H9 (cell line): ENCODE results near the gene HEATR1. TPM values are rescaled to one million over a fixed set of nuclear protein-coding genes. Genes with fewer than 3 reads are reported as not detected.
A peak's percentile ranks its signal among the peaks of the same experiment; 100 is the strongest.

Experiments
- DNase-seq: peaks from one replicate; pipeline ENCODE4 v3.0.0-alpha.2; 2017
- H2AFZ ChIP-seq: one replicate; pipeline ENCODE4 v1.6.1; 2013; ENCODE audit warnings: mild to moderate bottlenecking, low read length, control low read depth, moderate library complexity
- H2AK5ac ChIP-seq: 2 replicates; pipeline ENCODE4 v1.6.1; 2013; ENCODE audit warnings: low read length, control low read depth, mixed read lengths; ENCODE audit not compliant: insufficient read length
- H2BK120ac ChIP-seq: one replicate; pipeline ENCODE4 v1.6.1; 2013; ENCODE audit warnings: low read depth, mild to moderate bottlenecking, low read length, control low read depth, inconsistent platforms; ENCODE audit not compliant: poor library complexity, severe bottlenecking
- H2BK12ac ChIP-seq: 2 replicates; pipeline ENCODE4 v1.6.1; 2013; ENCODE audit warnings: low read length, control low read depth, mixed read lengths, low read depth; ENCODE audit not compliant: insufficient read length
- H2BK15ac ChIP-seq: 2 replicates; pipeline ENCODE4 v1.6.1; 2013; ENCODE audit warnings: low read depth, low read length, control low read depth
- H2BK20ac ChIP-seq: one replicate; pipeline ENCODE4 v1.6.1; 2013; ENCODE audit warnings: low read depth, mild to moderate bottlenecking, low read length, control low read depth, inconsistent platforms; ENCODE audit not compliant: poor library complexity, severe bottlenecking
- H2BK5ac ChIP-seq: 2 replicates; pipeline ENCODE4 v1.6.1; 2013; ENCODE audit warnings: low read length, control low read depth, mixed read lengths; ENCODE audit not compliant: insufficient read length
- H3K14ac ChIP-seq: 2 replicates; pipeline ENCODE4 v1.6.1; 2013; ENCODE audit warnings: low read length, control low read depth; ENCODE audit not compliant: insufficient read depth
- H3K18ac ChIP-seq: 2 replicates; pipeline ENCODE4 v1.6.1; 2013; ENCODE audit warnings: low read depth, mild to moderate bottlenecking, mixed read lengths, low read length, control low read depth; ENCODE audit not compliant: insufficient read length
- H3K23ac ChIP-seq: 2 replicates; pipeline ENCODE4 v1.6.1; 2013; ENCODE audit warnings: low read length, control low read depth, mixed read lengths, low read depth; ENCODE audit not compliant: insufficient read length
- H3K23me2 ChIP-seq: 2 replicates; pipeline ENCODE4 v1.6.1; 2013; ENCODE audit warnings: low read depth, mild to moderate bottlenecking, mixed read lengths, low read length, control low read depth; ENCODE audit not compliant: insufficient read length, poor library complexity, severe bottlenecking
- H3K27ac ChIP-seq: 2 replicates; pipeline ENCODE4 v1.5.1; 2013; ENCODE audit warnings: low read length, control low read depth, mixed read lengths, low read depth; ENCODE audit not compliant: insufficient read length
- H3K27me3 ChIP-seq: 2 replicates; pipeline ENCODE4 v1.6.1; 2013; ENCODE audit warnings: low read length, control low read depth, inconsistent platforms; ENCODE audit not compliant: insufficient read depth
- H3K4ac ChIP-seq: 2 replicates; pipeline ENCODE4 v1.6.1; 2013; ENCODE audit warnings: low read depth, mild to moderate bottlenecking, control low read depth, inconsistent platforms, low read length, moderate library complexity
- H3K4me1 ChIP-seq: 2 replicates; pipeline ENCODE4 v1.6.1; 2013; ENCODE audit warnings: low read length, control low read depth, inconsistent platforms; ENCODE audit not compliant: insufficient read depth
- H3K4me2 ChIP-seq: 2 replicates; pipeline ENCODE4 v1.6.1; 2013; ENCODE audit warnings: low read length, control low read depth, mixed read lengths; ENCODE audit not compliant: insufficient read length, insufficient read depth
- H3K56ac ChIP-seq: 2 replicates; pipeline ENCODE4 v1.6.1; 2013; ENCODE audit warnings: low read depth, mild to moderate bottlenecking, mixed read lengths, low read length, control low read depth; ENCODE audit not compliant: insufficient read length
- H3K79me1 ChIP-seq: 2 replicates; pipeline ENCODE4 v1.6.1; 2013; ENCODE audit warnings: low read depth, mild to moderate bottlenecking, moderate library complexity, low read length, control low read depth, inconsistent platforms; ENCODE audit not compliant: insufficient read depth, poor library complexity, severe bottlenecking
- H3K79me2 ChIP-seq: 2 replicates; pipeline ENCODE4 v1.6.1; 2013; ENCODE audit warnings: low read length, control low read depth, inconsistent platforms; ENCODE audit not compliant: insufficient read depth
- H3K9ac ChIP-seq: 2 replicates; pipeline ENCODE4 v1.6.1; 2013; ENCODE audit warnings: low read length, control low read depth, mixed read lengths; ENCODE audit not compliant: insufficient read length; ENCODE audit errors: extremely low read depth
- H3K9me3 ChIP-seq: one replicate; pipeline ENCODE4 v1.6.1; 2013; ENCODE audit warnings: low read depth, low read length, inconsistent platforms; ENCODE audit not compliant: control insufficient read depth
- H3T11ph ChIP-seq: one replicate; pipeline ENCODE4 v1.6.1; 2013; ENCODE audit warnings: mild to moderate bottlenecking, low read length, control low read depth, inconsistent platforms
- H4K20me1 ChIP-seq: one replicate; pipeline ENCODE4 v1.6.1; 2013; ENCODE audit not compliant: control insufficient read depth, insufficient read length, insufficient read depth
- H4K5ac ChIP-seq: 2 replicates; pipeline ENCODE4 v1.6.1; 2013; ENCODE audit warnings: low read depth, mild to moderate bottlenecking, mixed read lengths, low read length, control low read depth; ENCODE audit not compliant: insufficient read length
- H4K8ac ChIP-seq: replicated peaks from 2 replicates; pipeline ENCODE4 v1.6.1; 2013; ENCODE audit warnings: low read length, control low read depth, mixed read lengths, low read depth; ENCODE audit not compliant: insufficient read length
- H4K91ac ChIP-seq: 2 replicates; pipeline ENCODE4 v1.6.1; 2013; ENCODE audit warnings: low read depth, mild to moderate bottlenecking, moderate library complexity, mixed read lengths, low read length, control low read depth; ENCODE audit not compliant: insufficient read length
- H3K27ac Mint-ChIP-seq, 3 experiments: 2 replicates in 2 of 3; 3 replicates in 1 of 3; pipeline ENCODE4 v1.8.0; 2020 to 2021; ENCODE audit warnings: mixed read lengths in 3 of 3, mild to moderate bottlenecking in 1 of 3, moderate library complexity in 1 of 3
- H3K27me3 Mint-ChIP-seq: 2 replicates; pipeline ENCODE4 v1.8.0; 2021; ENCODE audit warnings: low read depth, mild to moderate bottlenecking, moderate library complexity, mixed read lengths
- H3K36me3 Mint-ChIP-seq, 3 experiments: 2 replicates in 2 of 3; 3 replicates in 1 of 3; pipeline ENCODE4 v1.8.0; 2020 to 2021; ENCODE audit warnings: low read depth in 3 of 3, mixed read lengths in 3 of 3; ENCODE audit not compliant: insufficient read depth in 1 of 3
- H3K4me1 Mint-ChIP-seq, 2 experiments: 2 replicates each; pipeline ENCODE4 v1.8.0; 2020; ENCODE audit warnings: mixed read lengths in 2 of 2
- H3K4me3 Mint-ChIP-seq, 2 experiments: 2 replicates in 1 of 2; 3 replicates in 1 of 2; pipeline ENCODE4 v1.8.0; 2020 to 2021; ENCODE audit warnings: mild to moderate bottlenecking in 2 of 2, mixed read lengths in 2 of 2, moderate library complexity in 1 of 2
- H3K9me3 Mint-ChIP-seq, 2 experiments: 2 replicates in 1 of 2; 3 replicates in 1 of 2; pipeline ENCODE4 v1.8.0; 2020; ENCODE audit warnings: mild to moderate bottlenecking in 2 of 2, mixed read lengths in 2 of 2, moderate library complexity in 1 of 2
- CTCF ChIP-seq: fragments of 200-600 bp; sonication (generic); conservative IDR thresholded peaks from 3 replicates; pipeline ENCODE4 v1.8.0; 2021; ENCODE audit warnings: antibody characterized with exemption, mild to moderate bottlenecking
- WGBS: extraction: QIAGEN DNeasy Blood & Tissue Kit; methylation state at CpG from one replicate; pipeline ENCODE4 v1.1.7; 2013; ENCODE audit warnings: missing lambda C conversion rate, low lambda C conversion rate, mixed read lengths; ENCODE audit not compliant: insufficient read length; ENCODE audit errors: extremely low coverage; 5-methylcytosine and 5-hydroxymethylcytosine counted together
- total RNA-seq: library from RNA; stranded (reverse); gene quantifications from 2 replicates; pipeline ENCODE4 v1.2.1, GENCODE V29; 2021

The HEATR1 gene
- total RNA-seq, 1 experiment from 2014 or later, result 88.2 TPM

- H3K56ac ChIP-seq, result no peak overlapping the region
- no peaks in the 10 kb centered on the region for H3K9me3 Mint-ChIP-seq
- H3K4me2 ChIP-seq, result peak overlapping the region; percentile 84
- H2AFZ ChIP-seq, result no peak overlapping the region
- no peak overlapping the region for H2BK20ac ChIP-seq
- no peak overlapping the region for H3K27ac ChIP-seq
- H2AK5ac ChIP-seq, result no peak overlapping the region
- no peak for TF ChIP-seq CTCF
- H3K27ac Mint-ChIP-seq, result no peak overlapping the region
- no peak overlapping the region for H2BK12ac ChIP-seq
- peaks cover 0 to 4% (median 0%) of the 10 kb centered on the region in 3 experiments; a peak in 1 of 7 replicates for H3K36me3 Mint-ChIP-seq
- H3K27me3 ChIP-seq, result no peaks in the 10 kb centered on the region
- H3K4me3 Mint-ChIP-seq, result peak overlapping the region; percentile 83 to 86
- no peak overlapping the region for H2BK5ac ChIP-seq
- H3T11ph ChIP-seq, result no peak overlapping the region
- H3K14ac ChIP-seq, result no peak overlapping the region
- H3K23ac ChIP-seq, result no peak overlapping the region
- H2BK120ac ChIP-seq, result no peak overlapping the region
- no peak overlapping the region for H2BK15ac ChIP-seq
- no peak overlapping the region for H4K91ac ChIP-seq
- no peak overlapping the region for H3K4ac ChIP-seq
- H4K8ac ChIP-seq, result no peak overlapping the region
- peaks cover 5 to 10% of the 10 kb centered on the region in 2 experiments for H3K4me1 Mint-ChIP-seq
- peaks cover 13% of the 10 kb centered on the region for H3K23me2 ChIP-seq
- no peaks in the 10 kb centered on the region for H3K4me1 ChIP-seq
- no peak overlapping the region for H3K18ac ChIP-seq
- no peaks in the 10 kb centered on the region for H4K20me1 ChIP-seq
- no peaks in the 10 kb centered on the region for H3K79me2 ChIP-seq
- DNase-seq, result no peak
- 100% methylated on average over 1 of the region's 3 CpGs for WGBS
- no peaks in the 10 kb centered on the region for H3K79me1 ChIP-seq
- no peak overlapping the region for H4K5ac ChIP-seq
- peaks cover 18% of the 10 kb centered on the region for H3K27me3 Mint-ChIP-seq
- no peaks in the 10 kb centered on the region for H3K9me3 ChIP-seq
- H3K9ac ChIP-seq, result no peak overlapping the region
These were observed 79.5 kb downstream of the HEATR1 start for GRCh38 chr1:236524895-236525184.
